Measurements from ENCODE around the gene HCK.
"Not testable (repeated sequence)": the region's sequence is repeated elsewhere in the genome, so short reads cannot be mapped to it uniquely, and the experiment has no call there.

The HCK gene

GRCh38 chr20:32018269-32019155, 33.5 kb upstream of the HCK start:
- no peak for FAIRE-seq
- peak; percentile 23; the same call in 1 of the 2 replicates for TF ChIP-seq POLR2A (IDR thresholded peaks at IDR 0.05; ENCODE audit: low read depth, low read length)
- peak; percentile 88 for DNase-seq (ENCODE audit: insufficient read length, low spot score)

- FAIRE-seq (no peak), DNase-seq (ENCODE audit: insufficient read length, low spot score) (no peak)
- TF ChIP-seq POLR2A (IDR thresholded peaks at IDR 0.05; ENCODE audit: low read depth, low read length), result no peak
Observed at GRCh38 chr20:32019156-32019510, 32.9 kb upstream of the HCK start.

- FAIRE-seq (no peak), DNase-seq (ENCODE audit: insufficient read length, low spot score) (no peak)
- TF ChIP-seq POLR2A (IDR thresholded peaks at IDR 0.05; ENCODE audit: low read depth, low read length), result no peak
Observed at GRCh38 chr20:32019563-32020463, 32.2 kb upstream of the HCK start.

- DNase-seq (ENCODE audit: insufficient read length, low spot score) (no peak), FAIRE-seq (no peak)
- TF ChIP-seq POLR2A (IDR thresholded peaks at IDR 0.05; ENCODE audit: low read depth, low read length), result no peak
Observed at GRCh38 chr20:32021091-32021490, 31.0 kb upstream of the HCK start.

GRCh38 chr20:32024683-32025295, 27.3 kb upstream of the HCK start:
- no peak for DNase-seq (ENCODE audit: insufficient read length, low spot score)
- no peak for TF ChIP-seq POLR2A (IDR thresholded peaks at IDR 0.05; ENCODE audit: low read depth, low read length)
- FAIRE-seq, result no peak

GRCh38 chr20:32027643-32028042, 24.4 kb upstream of the HCK start:
- no peak for TF ChIP-seq POLR2A (IDR thresholded peaks at IDR 0.05; ENCODE audit: low read depth, low read length)
- FAIRE-seq, result no peak

GRCh38 chr20:32028647-32029372, 23.2 kb upstream of the HCK start:
- DNase-seq (ENCODE audit: insufficient read length, low spot score), result no peak
- no peak for TF ChIP-seq POLR2A (IDR thresholded peaks at IDR 0.05; ENCODE audit: low read depth, low read length)
- no peak for FAIRE-seq

More at GRCh38 chr20:32027643-32028042, 24.4 kb upstream of the HCK start:
- DNase-seq (ENCODE audit: insufficient read length, low spot score), result no peak

- TF ChIP-seq POLR2A (IDR thresholded peaks at IDR 0.05; ENCODE audit: low read depth, low read length), result no peak
- DNase-seq (ENCODE audit: insufficient read length, low spot score) (no peak), FAIRE-seq (no peak)
Observed at GRCh38 chr20:32029561-32029960, 22.5 kb upstream of the HCK start.

GRCh38 chr20:32031007-32031958, 20.8 kb upstream of the HCK start:
- FAIRE-seq (no peak), DNase-seq (ENCODE audit: insufficient read length, low spot score) (peak; percentile 92)
- TF ChIP-seq POLR2A (IDR thresholded peaks at IDR 0.05; ENCODE audit: low read depth, low read length), result no peak

- no peak for FAIRE-seq
- no peak for TF ChIP-seq POLR2A (IDR thresholded peaks at IDR 0.05; ENCODE audit: low read depth, low read length)
- DNase-seq (ENCODE audit: insufficient read length, low spot score), result no peak
Observed at GRCh38 chr20:32033316-32033715, 18.7 kb upstream of the HCK start.

GRCh38 chr20:32033721-32034120, 18.3 kb upstream of the HCK start:
- FAIRE-seq; DNase-seq (ENCODE audit: insufficient read length, low spot score): not testable (repeated sequence)

- no peak for TF ChIP-seq POLR2A (IDR thresholded peaks at IDR 0.05; ENCODE audit: low read depth, low read length)
- DNase-seq (ENCODE audit: insufficient read length, low spot score) (no peak), FAIRE-seq (no peak)
Observed at GRCh38 chr20:32034581-32035425, 17.2 kb upstream of the HCK start.
